CD4-positive, alpha-beta T cell treated with Interleukin-10 for 1 hour (primary cell): ENCODE results near the gene SASH1.
"Not testable (repeated sequence)": the region's sequence is repeated elsewhere in the genome, so short reads cannot be mapped to it uniquely, and the experiment has no call there.

Experiments used
- DNase-seq: peaks from one replicate; pipeline ENCODE4 v3.0.0-alpha.2; 2020

SASH1 gene

DNA sequence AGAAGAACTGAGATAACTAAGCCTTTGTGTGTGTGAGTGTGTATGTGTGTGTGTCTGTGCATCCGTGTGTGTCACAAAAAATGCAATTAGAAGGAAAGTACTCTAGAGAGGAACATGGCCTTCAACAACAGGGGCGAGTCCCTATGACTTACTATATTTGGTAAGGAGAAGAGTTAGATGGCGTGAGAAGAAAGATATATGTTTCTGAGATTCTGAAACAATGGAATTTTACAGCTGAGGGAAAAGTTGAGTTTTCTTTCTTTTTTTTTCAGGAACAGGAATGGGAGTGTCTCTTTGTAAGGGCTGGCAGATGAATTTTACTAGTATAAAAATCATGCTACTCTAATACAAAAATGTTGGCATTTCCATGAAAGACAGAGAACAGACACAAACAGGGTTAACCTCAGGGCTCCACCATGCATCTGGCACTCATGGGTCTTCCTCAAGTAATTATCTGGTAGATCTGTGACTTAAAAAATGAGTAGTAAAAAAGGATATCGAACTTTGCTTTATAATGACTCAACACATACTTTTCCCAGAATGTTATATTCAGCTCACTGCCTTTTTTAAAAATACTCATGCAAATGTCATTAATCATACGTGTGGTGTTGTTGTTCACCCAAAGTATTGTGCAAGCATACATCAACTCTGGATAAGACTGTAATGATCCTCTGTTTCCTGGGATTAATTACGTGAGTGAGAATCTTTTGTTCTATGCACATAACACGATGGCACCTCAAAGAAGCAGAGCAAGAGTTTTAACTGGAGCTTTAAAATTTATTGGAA, 12.8 kb upstream of the SASH1 start:
- no peak for DNase-seq

- no peak for DNase-seq
These were observed 10.6 kb upstream of the SASH1 start for GRCh38 chr6:148332088-148332487.

GRCh38 chr6:148336901-148337300, 5.7 kb upstream of the SASH1 start:
- no peak for DNase-seq

DNA sequence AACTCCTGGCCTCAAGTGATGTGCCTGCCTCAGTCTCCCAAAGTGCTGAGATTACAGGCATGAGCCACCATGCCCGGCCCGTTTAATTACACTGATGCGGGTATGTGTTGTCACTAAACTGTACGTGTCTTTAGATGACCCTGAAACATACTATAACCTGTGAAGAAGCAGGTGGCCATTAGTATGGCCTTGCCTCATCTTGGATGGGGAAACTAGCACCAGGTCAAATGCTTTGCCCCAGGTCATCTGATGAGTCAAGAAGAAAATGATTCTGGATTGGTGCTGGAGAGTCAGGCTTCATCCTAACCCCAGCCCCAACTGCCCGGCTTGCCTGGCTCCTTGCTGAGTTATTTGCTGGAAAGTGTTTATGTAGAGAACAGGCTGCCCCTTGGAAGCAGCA, 2.9 kb upstream of the SASH1 start:
- no peak for DNase-seq

GRCh38 chr6:148340586-148341297, 1.9 kb upstream of the SASH1 start:
- no peak for DNase-seq

DNA sequence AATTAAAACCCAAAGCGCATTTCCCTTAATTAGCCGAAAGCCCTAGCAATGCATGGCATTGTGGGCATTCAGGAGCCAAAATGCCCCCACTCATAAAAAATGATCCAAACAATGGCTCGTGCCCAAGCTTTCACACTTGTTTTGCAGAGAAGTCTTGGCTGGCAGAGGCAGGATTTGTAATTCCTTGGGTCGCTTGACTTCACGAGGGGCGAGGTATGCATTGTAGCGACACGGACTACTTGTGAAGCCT, 613 bp upstream of the SASH1 start:
- DNase-seq, result no peak

DNA sequence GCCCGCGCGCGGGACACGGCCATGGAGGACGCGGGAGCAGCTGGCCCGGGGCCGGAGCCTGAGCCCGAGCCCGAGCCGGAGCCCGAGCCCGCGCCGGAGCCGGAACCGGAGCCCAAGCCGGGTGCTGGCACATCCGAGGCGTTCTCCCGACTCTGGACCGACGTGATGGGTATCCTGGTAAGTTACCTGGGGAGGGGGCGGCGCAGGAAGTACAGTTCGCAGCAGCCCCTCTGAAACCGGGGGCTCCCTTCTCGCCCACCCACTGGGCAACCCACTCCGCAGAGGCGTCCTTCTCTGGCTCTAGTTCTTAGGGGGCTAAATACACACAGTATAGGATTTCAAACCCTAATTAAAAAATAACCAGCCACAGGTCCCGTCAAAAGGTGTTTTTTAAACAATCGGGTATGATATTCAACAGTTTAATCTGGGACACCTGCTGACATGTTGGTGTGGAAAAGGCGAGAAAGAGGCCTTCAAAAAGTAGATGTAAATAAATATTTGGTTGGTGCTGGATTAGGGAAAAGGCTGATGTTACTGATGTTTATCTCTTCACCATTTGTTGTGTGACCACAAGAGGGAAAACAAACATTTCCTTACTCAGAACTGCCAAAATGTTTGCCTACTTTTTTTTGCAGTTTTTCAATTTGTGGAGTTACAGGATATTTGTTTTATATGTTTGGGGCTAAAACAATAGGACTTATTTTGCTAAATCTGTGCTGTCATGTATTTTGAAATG, 577 bp downstream of the SASH1 start:
- no peak for DNase-seq

- no peak for DNase-seq
These were observed 2.5 kb downstream of the SASH1 start for GRCh38 chr6:148345176-148345575.

GRCh38 chr6:148345578-148345977, 2.9 kb downstream of the SASH1 start:
- no peak for DNase-seq

DNA sequence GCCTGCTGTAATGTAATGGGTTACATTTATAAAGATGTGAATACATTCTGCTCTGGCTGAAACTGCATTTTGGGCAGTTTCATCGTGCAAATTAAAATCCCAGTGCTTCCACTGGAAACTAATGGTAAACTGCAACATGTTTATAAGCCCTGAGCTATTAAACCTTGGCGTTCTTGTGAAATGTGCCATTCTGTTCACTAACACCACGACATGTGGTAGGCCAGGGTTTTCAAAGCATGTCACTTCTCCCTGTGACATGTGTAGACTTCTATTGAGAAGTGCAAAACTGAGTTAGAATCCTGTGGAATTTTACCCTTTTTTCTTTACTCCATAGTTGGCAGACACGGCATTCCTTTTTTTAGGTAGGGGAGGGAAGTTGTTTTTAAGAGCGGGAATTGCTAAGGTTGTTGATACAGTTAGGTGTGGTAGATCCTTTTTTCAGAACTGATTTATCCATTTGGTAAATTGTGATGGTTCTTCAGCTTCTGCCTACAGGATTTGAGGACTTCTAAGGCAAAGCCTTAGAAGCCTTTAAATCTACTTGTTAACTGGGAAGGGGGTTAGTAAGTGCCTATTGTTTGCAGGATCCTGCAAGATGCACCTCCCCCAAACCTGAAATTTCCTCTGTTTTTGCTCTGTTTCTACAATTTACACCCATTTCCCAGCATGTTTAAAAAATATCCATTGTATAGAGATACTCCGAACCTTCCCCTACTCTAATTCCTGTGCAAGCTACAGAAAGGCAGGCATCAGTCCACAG, 4.2 kb downstream of the SASH1 start:
- DNase-seq, result no peak

- DNase-seq, result no peak
These were observed 4.9 kb downstream of the SASH1 start for GRCh38 chr6:148347441-148348054.

GRCh38 chr6:148348335-148348734, 5.7 kb downstream of the SASH1 start:
- DNase-seq, result no peak

- DNase-seq, result no peak
These were observed 6.1 kb downstream of the SASH1 start for GRCh38 chr6:148348778-148349177.

DNA sequence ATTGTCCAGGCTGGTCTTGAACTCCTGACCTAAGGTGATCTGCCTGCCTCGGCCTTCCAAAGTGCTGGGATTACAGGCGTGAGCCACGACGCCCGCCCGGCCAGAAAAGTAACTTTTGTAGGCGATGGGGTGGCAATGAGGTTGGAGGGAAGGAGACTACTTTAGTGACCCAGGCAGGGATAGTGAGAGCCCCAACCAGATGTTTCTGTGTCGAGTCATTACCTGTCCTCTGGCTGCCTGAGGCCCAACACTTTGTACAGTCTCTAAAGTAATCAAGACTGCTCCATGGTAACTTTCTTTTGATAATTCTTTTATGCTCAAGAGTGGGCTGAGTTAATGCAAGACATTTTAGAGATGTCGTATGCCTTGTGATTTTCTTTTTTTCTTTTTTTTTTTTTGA, 6.8 kb downstream of the SASH1 start:
- no peak for DNase-seq

- DNase-seq, result no peak
These were observed 8.7 kb downstream of the SASH1 start for GRCh38 chr6:148351309-148351708.

DNA sequence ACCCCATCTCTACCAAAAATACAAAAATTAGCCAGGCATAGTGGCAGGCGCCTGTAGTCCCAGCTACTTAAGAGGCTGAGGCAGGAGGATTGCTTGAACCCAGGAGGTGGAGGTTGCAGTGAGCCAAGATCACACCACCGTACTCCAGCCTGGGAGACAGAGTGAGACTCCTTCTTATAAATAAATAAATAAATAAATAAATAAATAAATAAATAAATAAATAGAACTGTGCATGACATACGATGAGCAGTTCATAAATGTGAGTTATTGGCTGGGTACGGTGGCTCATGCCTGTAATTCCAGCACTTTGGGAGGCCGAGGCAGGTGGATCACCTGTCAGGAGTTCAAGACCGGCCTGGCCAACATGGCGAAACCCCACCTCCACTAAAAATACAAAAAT, 9.8 kb downstream of the SASH1 start:
- not testable (repeated sequence) for DNase-seq

DNA sequence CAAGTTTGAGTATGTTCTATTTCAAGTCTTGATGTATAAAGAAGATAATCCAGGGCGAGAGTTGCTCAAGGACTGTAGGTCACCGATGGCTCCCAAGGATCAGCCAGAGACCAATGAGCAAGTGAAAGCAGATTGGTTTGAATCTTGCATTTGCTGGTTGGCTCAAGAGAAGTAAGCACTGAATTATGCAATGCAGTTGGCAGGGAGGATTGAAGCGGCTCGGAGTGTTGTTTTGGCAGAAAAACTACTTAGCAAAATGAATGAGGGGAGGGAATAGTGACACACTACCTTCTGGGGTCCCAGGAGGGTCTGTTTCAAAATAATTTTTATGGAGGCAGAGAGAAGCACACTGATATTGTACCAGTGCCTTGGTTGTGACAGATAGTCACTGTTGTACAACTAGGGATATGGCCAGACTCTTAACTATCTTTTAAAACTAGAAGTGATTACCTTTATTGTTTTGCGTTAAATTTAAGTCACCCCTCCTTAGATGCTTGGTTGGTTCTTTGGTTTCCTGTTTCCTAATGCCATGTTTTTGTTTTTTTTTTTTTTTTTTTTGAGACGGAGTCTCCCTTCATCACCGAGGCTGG, 15.7 kb downstream of the SASH1 start:
- no peak for DNase-seq

- no peak for DNase-seq
These were observed 16.6 kb downstream of the SASH1 start for GRCh38 chr6:148359228-148359627.

- DNase-seq, result no peak
These were observed 21.6 kb downstream of the SASH1 start for GRCh38 chr6:148364056-148364824.

DNA sequence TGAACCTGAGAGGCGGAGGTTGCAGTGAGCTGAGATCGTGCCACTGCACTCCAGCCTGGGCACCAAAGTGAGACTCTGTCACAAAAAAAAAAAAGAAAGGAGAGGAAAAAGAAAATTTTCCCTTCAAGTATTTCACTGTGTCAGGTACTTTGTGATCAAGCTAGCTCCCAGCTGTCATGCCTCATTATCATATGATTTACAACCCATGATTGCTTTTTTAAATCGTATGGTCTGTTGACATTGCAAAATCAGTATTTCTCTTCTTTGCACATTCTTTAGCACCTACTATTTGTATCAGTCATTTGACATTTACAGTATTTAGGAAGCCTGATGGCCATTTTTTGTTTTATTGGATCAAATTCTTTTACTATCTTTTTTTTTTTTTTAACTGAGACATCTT, 22.4 kb downstream of the SASH1 start:
- DNase-seq, result no peak

DNA sequence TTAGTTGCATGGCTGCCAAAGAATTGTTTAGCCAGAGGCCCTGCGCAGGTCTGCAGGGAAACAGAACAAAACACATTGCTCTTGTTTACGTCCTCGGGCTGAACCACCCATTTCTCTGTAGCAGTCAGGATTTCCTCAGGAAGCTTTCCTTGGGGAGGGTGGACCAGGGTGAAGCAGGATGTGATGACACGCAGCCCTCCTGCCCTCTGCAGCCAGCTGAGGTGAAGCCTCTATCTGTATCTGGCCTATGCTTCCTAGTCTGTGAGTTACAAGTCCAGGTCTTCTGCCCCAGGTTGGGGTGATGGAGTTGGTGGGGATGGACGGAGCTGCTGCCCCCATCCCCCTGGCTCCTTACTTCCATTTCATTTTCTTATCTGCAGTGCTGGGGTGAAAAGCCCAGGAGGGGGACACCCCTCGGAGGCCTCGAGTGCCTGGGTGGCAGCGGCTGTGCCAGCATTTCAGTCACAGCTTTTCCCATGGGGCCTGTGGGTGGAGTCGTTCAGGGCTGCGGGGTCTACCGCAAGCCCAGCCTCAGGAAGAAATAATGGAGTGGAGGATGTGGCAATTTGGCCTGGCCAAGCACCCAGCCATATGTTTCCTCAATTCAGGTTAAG, 24.9 kb downstream of the SASH1 start:
- DNase-seq, result no peak
